Naive thymus-derived CD4-positive, alpha-beta T cell (primary cell): Measurements from ENCODE around the gene INSL3. TPM values are rescaled to one million over a fixed set of nuclear protein-coding genes. Genes with fewer than 3 reads are reported as not detected.

Experiments
- ATAC-seq: fragments of 150-1000 bp; cut with Tn5 transposase; 2 replicates; pipeline ENCODE4 v1.10.0; 2021; ENCODE audit warnings: mild to moderate bottlenecking, moderate library complexity
- CTCF ChIA-PET: fragments of 350-600 bp; sonication (Branson Sonifier 250); formaldehyde crosslinking; loops from one replicate; lab custom pipeline; 2021; ENCODE audit warnings: antibody characterized with exemption; lab: Charles Lee
- POLR2A ChIA-PET: fragments of 350-600 bp; sonication (Branson Sonifier 250); formaldehyde crosslinking; loops from one replicate; lab custom pipeline; 2021; ENCODE audit warnings: antibody characterized with exemption, inconsistent platforms; lab: Charles Lee
- DNase-seq, 9 donors: peaks; one replicate each; pipeline versions ENCODE4 v3.0.0 to v3.0.0-alpha.2; 2020 to 2022; ENCODE audit warnings: mixed read lengths in 1 of 9
- H3K27ac ChIP-seq: one replicate; pipeline ENCODE4 v1.7.0; 2013; ENCODE audit warnings: mild to moderate bottlenecking, low read depth, low read length, moderate library complexity
- H3K27me3 ChIP-seq, 2 donors: one replicate each; pipeline ENCODE4 v1.7.0; 2013; ENCODE audit warnings: low read length in 2 of 2, mild to moderate bottlenecking in 2 of 2, moderate library complexity in 2 of 2; ENCODE audit not compliant: control insufficient read depth in 2 of 2, insufficient read depth in 2 of 2
- H3K36me3 ChIP-seq, 3 experiments: 1 replicate in 2 of 3; 2 replicates in 1 of 3; pipeline ENCODE4 v1.7.0; 2013; ENCODE audit warnings: low read length in 3 of 3, mild to moderate bottlenecking in 3 of 3, moderate library complexity in 1 of 3; ENCODE audit not compliant: insufficient read depth in 3 of 3, control insufficient read depth in 2 of 3
- H3K4me1 ChIP-seq, 2 donors: one replicate each; pipeline ENCODE4 v1.7.0; 2013; ENCODE audit warnings: low read length in 2 of 2, mild to moderate bottlenecking in 2 of 2, moderate library complexity in 1 of 2; ENCODE audit not compliant: control insufficient read depth in 2 of 2, insufficient read depth in 2 of 2
- H3K4me3 ChIP-seq: 2 replicates; pipeline ENCODE4 v1.7.0; 2013; ENCODE audit warnings: mild to moderate bottlenecking, low read length
- H3K9me3 ChIP-seq, 3 experiments: 1 replicate in 2 of 3; 2 replicates in 1 of 3; pipeline ENCODE4 v1.7.0; 2013; ENCODE audit warnings: low read length in 3 of 3; ENCODE audit not compliant: control insufficient read depth in 2 of 3
- H3K27ac Mint-ChIP-seq, 9 donors: one replicate each; pipeline ENCODE4 v1.8.0; 2020 to 2022; ENCODE audit warnings: mixed read lengths in 9 of 9, mild to moderate bottlenecking in 8 of 9, moderate library complexity in 5 of 9, inconsistent platforms in 2 of 9
- H3K27me3 Mint-ChIP-seq, 5 donors: one replicate each; pipeline ENCODE4 v1.8.0; 2021 to 2022; ENCODE audit warnings: mixed read lengths in 5 of 5, mild to moderate bottlenecking in 1 of 5
- H3K36me3 Mint-ChIP-seq, 5 donors: one replicate each; pipeline ENCODE4 v1.8.0; 2020 to 2022; ENCODE audit warnings: mixed read lengths in 5 of 5, mild to moderate bottlenecking in 3 of 5, inconsistent platforms in 1 of 5
- H3K4me1 Mint-ChIP-seq, 7 donors: one replicate each; pipeline ENCODE4 v1.8.0; 2020 to 2022; ENCODE audit warnings: mixed read lengths in 7 of 7, mild to moderate bottlenecking in 3 of 7, inconsistent platforms in 1 of 7
- H3K4me3 Mint-ChIP-seq, 10 donors: one replicate each; pipeline ENCODE4 v1.8.0; 2020 to 2022; ENCODE audit warnings: mild to moderate bottlenecking in 10 of 10, mixed read lengths in 10 of 10, moderate library complexity in 6 of 10, inconsistent platforms in 2 of 10
- H3K9me3 Mint-ChIP-seq, 11 donors: one replicate each; pipeline ENCODE4 v1.8.0; 2020 to 2022; ENCODE audit warnings: mixed read lengths in 11 of 11, mild to moderate bottlenecking in 4 of 11, inconsistent platforms in 1 of 11, moderate library complexity in 1 of 11
- intact Hi-C, 2 donors: fragments of 100-400 bp; cut with micrococcal nuclease; formaldehyde crosslinking; loops; one replicate each; pipeline ENCODE4 v1.15.1; 2023
- polyA plus RNA-seq, 2 donors: library from polyadenylated mRNA; unstranded; fragments of 300-500 nt; fragmentation: Illumina TruSeq; gene quantifications; one replicate each; pipeline ENCODE4 v1.2.3, GENCODE V29; 2021
- total RNA-seq, 6 experiments: library from RNA in 5 of 6; stranded (reverse) in 5 of 6; gene quantifications; 1 replicate in 5 of 6; 2 replicates in 1 of 6; pipeline ENCODE4 v1.2.3 and lab custom pipeline; 2021 to 2026

The INSL3 gene
- total and polyA plus RNA-seq, 7 experiments from 2014 or later: 2.0 to 11.1 (median 6.2) TPM

DNA sequence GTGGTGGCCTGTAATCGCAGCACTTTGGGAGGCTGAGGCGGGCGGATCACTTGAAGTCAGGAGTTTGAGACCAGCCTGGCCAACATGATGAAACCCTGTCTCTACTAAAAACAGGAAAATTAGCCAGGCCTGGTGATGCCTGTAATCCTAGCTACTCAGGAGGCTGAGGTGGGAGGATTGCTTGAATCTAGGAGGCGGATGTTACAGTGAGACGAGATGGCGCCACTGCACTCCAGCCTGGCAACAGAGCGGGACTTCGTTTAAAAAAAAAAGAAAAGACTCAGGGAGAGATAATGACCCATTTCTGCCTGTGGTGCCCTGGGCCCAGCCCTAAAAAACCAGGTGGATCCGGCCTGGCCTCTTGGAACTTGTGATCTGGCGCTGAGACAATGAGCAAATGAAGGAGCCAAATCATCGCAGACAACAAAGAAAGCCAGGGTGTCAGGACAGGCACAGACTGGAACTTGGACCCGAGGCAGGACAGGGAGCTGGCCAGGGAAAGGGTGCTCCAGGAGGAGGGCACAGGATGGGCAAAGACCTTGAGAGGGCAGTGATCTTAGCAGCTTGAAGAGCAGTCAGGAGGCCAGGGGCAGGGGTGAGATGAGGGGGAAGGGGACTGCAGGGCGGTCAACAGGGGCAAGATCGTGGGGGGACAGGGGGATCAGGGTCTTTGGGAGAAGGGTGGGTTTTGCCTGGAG is 27.4 kb upstream of the INSL3 start:
- intact Hi-C loops: loop anchor here (1.0 to 5.0 kb wide), 5 partner anchors 11 to 336 kb away; partner anchors contain the start of genes MAP1S (in 1 of the 2), PGLS (in 1 of the 2) and RPL18A (in 1 of the 2)
- Histone ChIP-seq H3K27ac (peak overlapping the region; percentile 95), H3K27me3 (no peaks in the 10 kb centered on the region), H3K4me1 (peaks cover 48 to 62% of the 10 kb centered on the region in 2 donors), H3K4me3 (no peak overlapping the region), H3K36me3 (peaks cover 4 to 7% (median 4%) of the 10 kb centered on the region in 3 experiments), H3K9me3 (no peaks in the 10 kb centered on the region)
- CTCF ChIA-PET: interaction anchor here (1.0 to 4.0 kb wide), 3 partner anchors 10 to 145 kb away, joined by 3 to 23 read pairs (median 5); partner anchors contain the start of genes CCDC124 and RPL18A
- Mint-ChIP-seq H3K27ac (peak overlapping the region; percentile 92 to 100 (median 97)), H3K27me3 (peaks cover 0 to 2% (median 0%) of the 10 kb centered on the region in 5 donors), H3K36me3 (peaks cover 0 to 32% (median 0%) of the 10 kb centered on the region in 5 donors), H3K9me3 (peaks cover 0 to 5% (median 0%) of the 10 kb centered on the region in 11 donors), H3K4me1 (peaks cover 43 to 71% (median 58%) of the 10 kb centered on the region in 7 donors), H3K4me3 (peak overlapping the region; percentile 87 to 97 (median 93))
- no peak for ATAC-seq
- DNase-seq: no peak
- POLR2A ChIA-PET: interaction anchor here (0.7 to 5.0 kb wide), 8 partner anchors 11 to 290 kb away, joined by 3 to 41 read pairs (median 3); partner anchors contain the start of genes FCHO1 and RPL18A

DNA sequence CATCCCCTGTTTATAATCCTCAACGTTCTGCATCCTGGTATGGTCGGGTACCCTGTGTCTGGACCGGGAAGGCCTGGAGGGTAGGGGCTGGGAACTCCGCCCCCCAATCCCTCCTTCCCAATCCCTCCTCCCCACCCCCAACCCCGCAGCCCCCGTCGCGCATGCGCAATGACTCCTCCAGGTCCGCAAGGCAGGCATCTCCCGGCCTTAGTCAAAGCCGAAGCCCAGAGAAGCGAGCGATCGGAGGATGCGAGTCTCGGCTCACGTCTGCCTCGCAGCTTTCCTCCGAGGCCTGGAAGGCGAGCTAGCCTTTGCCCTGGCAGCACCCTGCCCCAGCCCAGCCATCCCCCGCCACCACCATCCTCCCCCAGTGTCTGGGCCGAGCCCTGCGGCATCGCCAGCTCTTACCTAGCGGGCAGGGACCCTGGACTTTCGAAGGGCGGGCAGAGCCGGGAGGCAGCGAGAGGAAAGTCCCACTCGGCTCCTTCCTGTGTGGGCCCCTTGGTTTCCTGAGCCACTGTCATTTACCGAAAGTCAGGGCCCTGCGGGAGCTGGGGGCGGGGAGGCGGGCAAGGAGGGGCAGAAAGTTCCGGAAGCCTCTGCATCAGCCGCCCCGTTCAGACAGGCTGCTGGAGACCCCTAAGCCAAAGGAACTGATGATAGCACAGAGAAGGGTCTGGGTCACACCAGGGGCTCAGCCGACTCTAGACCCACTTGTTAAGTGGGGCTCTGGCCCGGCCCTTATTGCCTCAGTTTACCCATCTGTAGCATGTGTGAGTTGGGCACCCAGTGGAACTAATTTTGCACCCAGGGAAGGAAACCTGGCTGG is 26.4 kb upstream of the INSL3 start, which contains the start of gene JAK3:
Gene JAK3, minus strand, starts transcription at position 445 of the 829 bp plus-strand sequence. CDS start 3,565 bp downstream, outside the sequence.
- peak; percentile 89 for ATAC-seq
- Mint-ChIP-seq H3K27me3 (peaks cover 0 to 2% (median 0%) of the 10 kb centered on the region in 5 donors), H3K36me3 (peaks cover 0 to 38% (median 0%) of the 10 kb centered on the region in 5 donors), H3K4me1 (peaks cover 45 to 77% (median 65%) of the 10 kb centered on the region in 7 donors), H3K9me3 (peaks cover 0 to 5% (median 0%) of the 10 kb centered on the region in 11 donors), H3K4me3 (peak within 1 kb of the TSS; percentile 87 to 97 (median 93)), H3K27ac (peak within 1 kb of the TSS; percentile 92 to 100 (median 97))
- Histone ChIP-seq H3K9me3 (no peaks in the 10 kb centered on the region), H3K36me3 (peaks cover 10 to 17% (median 12%) of the 10 kb centered on the region in 3 experiments), H3K4me1 (peaks cover 55 to 70% of the 10 kb centered on the region in 2 donors), H3K27me3 (no peaks in the 10 kb centered on the region), H3K4me3 (peak within 1 kb of the TSS; percentile 86), H3K27ac (peak within 1 kb of the TSS; percentile 95)
- intact Hi-C loops: loop anchor here (1.0 to 5.0 kb wide), 8 partner anchors 12 to 335 kb away; partner anchors contain the start of genes MAP1S (in 1 of the 2), PGLS (in 1 of the 2) and RPL18A (in 1 of the 2)
- peak; percentile 66 to 91 (median 88) for DNase-seq
- POLR2A ChIA-PET: interaction anchor here (0.5 to 1.6 kb wide), 16 partner anchors 8 to 343 kb away, joined by 3 to 8 read pairs (median 4); partner anchors contain the start of genes CCDC124, FCHO1, MAP1S and RPL18A
- CTCF ChIA-PET: interaction anchor here (0.6 to 4.0 kb wide), 6 partner anchors 11 to 442 kb away, joined by 3 to 23 read pairs (median 3); partner anchors contain the start of genes BST2 and RPL18A

DNA sequence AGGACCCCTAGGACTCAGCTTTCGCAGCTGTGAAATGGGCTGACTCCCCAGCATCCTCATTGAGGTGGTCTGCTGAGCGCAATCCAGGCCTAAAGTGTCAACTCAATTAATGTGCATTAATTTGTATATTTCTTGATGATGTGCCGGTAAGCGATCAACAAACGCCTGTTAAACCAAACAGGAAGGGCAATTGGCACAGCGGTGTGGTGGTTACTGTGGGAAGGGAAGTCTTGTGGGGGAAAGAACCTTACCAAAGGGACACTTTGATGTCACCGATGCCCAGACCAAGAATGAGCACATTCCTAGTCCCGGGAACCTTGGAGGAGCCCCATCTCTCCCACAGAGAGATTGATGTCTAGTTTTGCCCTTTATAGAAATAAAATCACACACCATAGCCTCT is 24.8 kb upstream of the INSL3 start:
- ChIA-PET CTCF (interaction anchor here (1.4 to 1.6 kb wide), 2 partner anchors 10 to 12 kb away, joined by 3 to 7 read pairs; no protein-coding TSS in a partner anchor), POLR2A (interaction anchor here (0.7 to 1.9 kb wide), 6 partner anchors 9 to 54 kb away, joined by 3 to 5 read pairs (median 3); partner anchors contain the start of gene RPL18A)
- peak overlapping the region; percentile 95 for H3K27ac ChIP-seq
- no peaks in the 10 kb centered on the region for H3K9me3 ChIP-seq
- intact Hi-C loops: loop anchor here in 1 of 2 donors (2.0 to 5.0 kb wide), 3 partner anchors 13 to 334 kb away; partner anchors contain the start of gene PGLS
- H3K4me1 ChIP-seq: peaks cover 50 to 64% of the 10 kb centered on the region in 2 donors
- DNase-seq: peak in 5 of 9 donors; percentile 25 to 43 (median 38)
- Mint-ChIP-seq H3K4me3 (peak overlapping the region; percentile 87 to 97 (median 93)), H3K9me3 (peaks cover 0 to under 1% (median 0%) of the 10 kb centered on the region in 11 donors), H3K27ac (peak overlapping the region; percentile 92 to 100 (median 97)), H3K4me1 (peaks cover 39 to 71% (median 58%) of the 10 kb centered on the region in 7 donors), H3K27me3 (peaks cover 0 to 2% (median 0%) of the 10 kb centered on the region in 5 donors), H3K36me3 (peaks cover 0 to 39% (median under 1%) of the 10 kb centered on the region in 5 donors)
- peaks cover 12 to 33% (median 22%) of the 10 kb centered on the region in 3 experiments for H3K36me3 ChIP-seq
- no peaks in the 10 kb centered on the region for H3K27me3 ChIP-seq
- H3K4me3 ChIP-seq: peak overlapping the region; percentile 86
- ATAC-seq: peak; percentile 19

DNA sequence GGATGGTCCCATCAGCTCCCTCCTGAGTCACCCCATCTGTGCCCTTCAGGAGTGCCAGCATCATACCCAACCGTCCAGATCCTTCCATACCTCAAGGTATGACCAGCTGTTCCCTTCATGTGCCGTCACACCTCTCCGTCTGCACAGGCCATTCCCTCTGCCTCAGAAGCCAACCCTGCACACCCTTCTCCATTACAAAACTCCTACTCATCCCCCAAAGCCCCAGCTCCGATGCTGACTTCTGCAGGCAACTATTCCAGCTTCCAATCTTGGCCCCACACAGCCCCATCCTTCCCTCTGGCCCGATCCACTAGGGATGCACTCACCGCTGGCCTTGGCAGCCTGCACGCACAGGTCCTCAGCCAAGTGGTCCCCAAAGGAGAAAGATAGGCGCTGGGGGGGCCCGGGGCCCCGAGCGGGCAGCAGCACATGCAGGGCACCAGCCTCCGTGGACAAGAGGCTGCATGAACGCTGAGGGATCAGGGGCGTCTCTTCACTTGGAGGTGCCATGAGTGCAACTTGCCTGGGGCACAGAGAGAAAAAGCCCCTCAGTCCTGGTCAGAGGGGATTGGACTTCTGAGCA is 22.7 kb upstream of the INSL3 start:
- peak overlapping the region; percentile 95 for H3K27ac ChIP-seq
- no peaks in the 10 kb centered on the region for H3K27me3 ChIP-seq
- CTCF ChIA-PET: interaction anchor here (0.7 kb wide), 1 partner anchor 74 kb away, joined by 3 read pairs; no protein-coding TSS in a partner anchor
- H3K4me1 ChIP-seq: peaks cover 42 to 46% of the 10 kb centered on the region in 2 donors
- H3K4me3 ChIP-seq: no peak overlapping the region
- Mint-ChIP-seq H3K4me3 (peak overlapping the region; percentile 46 to 97 (median 92)), H3K9me3 (no peaks in the 10 kb centered on the region), H3K27me3 (peaks cover 0 to 2% (median 0%) of the 10 kb centered on the region in 5 donors), H3K36me3 (peaks cover 0 to 47% (median 9%) of the 10 kb centered on the region in 5 donors), H3K27ac (peak overlapping the region; percentile 56 to 100 (median 96)), H3K4me1 (peaks cover 27 to 64% (median 44%) of the 10 kb centered on the region in 7 donors)
- POLR2A ChIA-PET: interaction anchor here (0.9 to 2.1 kb wide), 4 partner anchors 15 to 48 kb away, joined by 3 to 5 read pairs (median 4); partner anchors contain the start of gene RPL18A
- intact Hi-C loops: no loop called here
- ATAC-seq: no peak
- H3K9me3 ChIP-seq: no peaks in the 10 kb centered on the region
- no peak for DNase-seq
- H3K36me3 ChIP-seq: peaks cover 28 to 54% (median 35%) of the 10 kb centered on the region in 3 experiments

DNA sequence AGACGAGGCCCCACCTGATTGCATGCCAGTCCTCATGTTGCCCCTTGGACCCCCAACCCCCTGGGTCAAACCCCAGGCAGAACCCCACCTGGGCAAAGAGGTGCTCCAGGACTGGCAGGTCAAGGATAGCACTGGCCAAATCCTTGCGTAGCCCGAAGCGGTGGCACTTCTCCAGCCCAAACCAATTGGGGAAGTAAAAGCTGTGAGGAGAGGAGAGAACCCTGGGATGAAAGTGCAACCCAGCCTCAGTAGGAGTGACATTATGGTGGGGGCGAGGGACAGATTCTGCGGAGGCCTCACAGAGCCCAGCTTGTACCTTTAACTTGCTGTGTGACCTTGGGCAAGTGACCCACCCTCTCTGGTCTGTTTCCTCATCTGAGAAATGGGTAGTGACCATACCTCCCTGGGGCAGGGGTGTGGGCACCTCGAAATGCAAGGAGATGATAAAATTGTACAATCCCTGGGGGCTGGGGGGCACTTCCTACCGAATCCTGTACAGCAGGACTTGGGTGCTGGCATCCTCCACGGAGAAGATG is 22.0 kb upstream of the INSL3 start:
- CTCF ChIA-PET: interaction anchor here (0.5 kb wide), 1 partner anchor 89 kb away, joined by 3 read pairs; no protein-coding TSS in a partner anchor
- Mint-ChIP-seq H3K4me3 (peak overlapping the region in 9 of 10 donors; percentile 4 to 94 (median 87)), H3K9me3 (no peaks in the 10 kb centered on the region), H3K27ac (peak overlapping the region in 8 of 9 donors; percentile 56 to 100 (median 96)), H3K36me3 (peaks cover 0 to 47% (median 11%) of the 10 kb centered on the region in 5 donors), H3K4me1 (peaks cover 21 to 61% (median 38%) of the 10 kb centered on the region in 7 donors), H3K27me3 (peaks cover 0 to 2% (median 0%) of the 10 kb centered on the region in 5 donors)
- DNase-seq: no peak
- peak overlapping the region; percentile 95 for H3K27ac ChIP-seq
- ATAC-seq: no peak
- H3K9me3 ChIP-seq: no peaks in the 10 kb centered on the region
- POLR2A ChIA-PET: interaction anchor here (0.6 to 2.1 kb wide), 4 partner anchors 9 to 47 kb away, joined by 3 to 5 read pairs (median 3); partner anchors contain the start of gene RPL18A
- H3K36me3 ChIP-seq: peaks cover 32 to 60% (median 39%) of the 10 kb centered on the region in 3 experiments
- H3K27me3 ChIP-seq: no peaks in the 10 kb centered on the region
- peaks cover 40 to 42% of the 10 kb centered on the region in 2 donors for H3K4me1 ChIP-seq
- intact Hi-C loops: no loop called here
- no peak overlapping the region for H3K4me3 ChIP-seq
